Endothelial cell of umbilical vein (primary cell): ENCODE results near the gene CKB. TPM values are rescaled to one million over a fixed set of nuclear protein-coding genes. Genes with fewer than 3 reads are reported as not detected.

ENCODE experiments used
- BruUV-seq: library from RNA; stranded (reverse); fragments of 400-500 nt; replicated peaks from 2 replicates; lab custom pipeline; 2021; lab: Mats Ljungman, UMichigan
- CTCF ChIA-PET: fragments of 300-600, 350-600 bp; sonication (Branson Sonifier 250); formaldehyde crosslinking; loops from one replicate; lab custom pipeline; 2021; ENCODE audit warnings: antibody characterized with exemption, inconsistent platforms; lab: Charles Lee
- POLR2A ChIA-PET: fragments of 300-600, 350-600 bp; sonication (Branson Sonifier 250); formaldehyde crosslinking; loops from one replicate; lab custom pipeline; 2021; ENCODE audit warnings: antibody characterized with exemption, inconsistent platforms; lab: Charles Lee
- DNase-seq: peaks from one replicate; pipeline ENCODE4 v3.0.0-alpha.2; 2011; ENCODE audit warnings: low read depth, low spot score
- FAIRE-seq: peaks from 2 replicates; lab custom pipeline; 2011; peaks lifted over from hg19 to GRCh38; lab: Jason Lieb, UNC
- H2AFZ ChIP-seq: 2 replicates; pipeline ENCODE4 v1.6.0; 2012; ENCODE audit warnings: low read depth, low read length, control low read depth, inconsistent platforms
- H3K27ac ChIP-seq: 2 replicates; pipeline ENCODE4 v1.5.1; 2011; ENCODE audit warnings: low read depth, mild to moderate bottlenecking, control low read depth, low read length, moderate library complexity; ENCODE audit not compliant: insufficient read depth
- H3K27me3 ChIP-seq, 2 experiments: 2 replicates each; pipeline versions ENCODE4 v1.6.0 to v1.6.1; 2011; ENCODE audit warnings: low read length in 2 of 2, mixed read lengths in 1 of 2; ENCODE audit not compliant: control insufficient read depth in 2 of 2, insufficient read depth in 2 of 2
- H3K36me3 ChIP-seq, 2 experiments: 2 replicates in 1 of 2; 3 replicates in 1 of 2; pipeline ENCODE4 v1.5.1; 2011; ENCODE audit warnings: low read length in 2 of 2, mild to moderate bottlenecking in 1 of 2, moderate library complexity in 1 of 2; ENCODE audit not compliant: control insufficient read depth in 2 of 2, insufficient read depth in 2 of 2; ENCODE audit errors: extremely low read depth in 1 of 2
- H3K4me1 ChIP-seq: 3 replicates; pipeline ENCODE4 v1.5.1; 2011; ENCODE audit warnings: mild to moderate bottlenecking, low read length; ENCODE audit not compliant: control insufficient read depth, insufficient read depth; ENCODE audit errors: extremely low read depth
- H3K4me2 ChIP-seq: 2 replicates; pipeline ENCODE4 v1.6.1; 2011; ENCODE audit warnings: low read length, control low read depth, mixed read lengths; ENCODE audit not compliant: insufficient read depth
- H3K4me3 ChIP-seq, 3 experiments: fragments of 200-600 bp in 1 of 3; sonication (generic), shearing (Covaris generic) in 1 of 3; replicated peaks in 1 of 3; 2 replicates each; pipeline ENCODE4 v1.5.1; 2011 to 2016; ENCODE audit warnings: control low read depth in 3 of 3, low read length in 3 of 3, mild to moderate bottlenecking in 2 of 3, inconsistent platforms in 1 of 3, low read depth in 1 of 3, moderate library complexity in 1 of 3; ENCODE audit not compliant: insufficient read depth in 1 of 3
- H3K79me2 ChIP-seq: 2 replicates; pipeline ENCODE4 v1.6.0; 2012; ENCODE audit warnings: low read length, inconsistent platforms; ENCODE audit not compliant: control insufficient read depth, insufficient read depth
- H3K9ac ChIP-seq: replicated peaks from 2 replicates; pipeline ENCODE3; 2011; ENCODE audit warnings: low read length, control low read depth; ENCODE audit not compliant: insufficient read depth; ENCODE audit errors: extremely low read depth
- H3K9me1 ChIP-seq: replicated peaks from 3 replicates; pipeline ENCODE4 v1.6.0; 2011; ENCODE audit warnings: mild to moderate bottlenecking, low read length; ENCODE audit not compliant: control insufficient read depth, insufficient read depth; ENCODE audit errors: extremely low read depth
- H3K9me3 ChIP-seq: replicated peaks from 2 replicates; pipeline ENCODE4 v1.5.1; 2012; ENCODE audit warnings: low read length, inconsistent platforms; ENCODE audit not compliant: control insufficient read depth, insufficient read depth
- H4K20me1 ChIP-seq: replicated peaks from 2 replicates; pipeline ENCODE3; 2011; ENCODE audit warnings: mild to moderate bottlenecking, low read length; ENCODE audit not compliant: control insufficient read depth, insufficient read depth; ENCODE audit errors: extremely low read depth
- EZH2 ChIP-seq: IDR thresholded peaks from 2 replicates; pipeline ENCODE4 v1.6.1; 2012; ENCODE audit warnings: borderline replicate concordance, low read depth, mild to moderate bottlenecking, moderate library complexity, low read length, inconsistent platforms; ENCODE audit not compliant: severe bottlenecking
- GATA2 ChIP-seq: IDR thresholded peaks from 2 replicates; pipeline ENCODE4 v1.7.0; 2011; ENCODE audit warnings: low read depth, mild to moderate bottlenecking, moderate library complexity, mixed read lengths, low read length; ENCODE audit not compliant: insufficient read length, insufficient read depth
- MYC ChIP-seq: IDR thresholded peaks from one replicate; pipeline ENCODE4 v1.6.1; 2011; ENCODE audit warnings: mild to moderate bottlenecking, low read depth, low read length
- POLR2AphosphoS5 ChIP-seq: IDR thresholded peaks from 2 replicates; pipeline ENCODE4 v1.6.1; 2012; ENCODE audit warnings: low read depth, mild to moderate bottlenecking, control low read depth, low read length, moderate library complexity; ENCODE audit not compliant: insufficient read depth
- dilution Hi-C: fragments of 300-500 bp; cut with MboI; formaldehyde crosslinking; loops from one replicate; pipeline ENCODE4 v1.15.0; 2019; ENCODE audit warnings: low sequenced_read_pairs; ENCODE audit not compliant: extremely low pct_ligation_motif_present
- intact Hi-C: fragments of 100-400 bp; cut with micrococcal nuclease; formaldehyde crosslinking; loops from one replicate; pipeline ENCODE4 v1.10.0; 2022
- polyA plus RNA-seq, 4 experiments: library from polyadenylated mRNA; depleted of rRNA in 3 of 4; stranded (reverse) in 3 of 4; unstranded in 1 of 4; fragments of >200 nt; gene quantifications; 2 replicates each; pipeline versions ENCODE4 v1.2.1 to v1.2.3, GENCODE V29; 2011 to 2012; ENCODE audit warnings: missing spikeins in 1 of 4
- total RNA-seq: library from RNA; stranded (reverse); gene quantifications from 2 replicates; pipeline ENCODE4 v1.2.3, GENCODE V29; 2021
- TF ChIP-seq, protein P1 (sequence below): IDR thresholded peaks from 2 replicates; pipeline ENCODE4 v1.6.1; 2011; ENCODE audit not compliant: insufficient read depth, insufficient read length

CKB gene
- total and polyA plus RNA-seq, 2 donors (not counting 3 experiments of a cell fraction or from before 2014, with no cell fraction given): 4.0 to 6.9 TPM

DNA sequence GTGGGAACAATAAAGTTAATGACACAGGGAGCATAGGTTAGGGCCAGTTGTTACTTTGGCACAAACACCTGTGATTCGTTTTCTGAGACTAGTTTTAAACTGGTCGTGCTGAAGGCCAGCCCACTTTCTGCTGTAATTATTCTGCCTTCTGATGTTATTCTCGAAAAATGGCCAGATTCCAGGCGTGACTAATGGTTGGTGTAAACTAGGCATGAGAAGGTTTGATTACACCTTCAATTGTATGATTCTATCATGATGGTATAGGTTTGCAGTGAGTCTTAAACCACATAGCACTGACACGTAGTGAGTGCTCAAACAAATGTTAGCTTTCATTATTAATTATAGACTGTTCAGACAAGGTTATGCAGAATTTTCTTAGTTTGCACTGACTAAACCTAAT is 39.0 kb downstream of the CKB start:
- Histone ChIP-seq H3K36me3 (peaks cover 10 to 13% of the 10 kb centered on the region in 2 experiments), H3K4me1 (peaks cover 8% of the 10 kb centered on the region), H4K20me1 (peaks cover 3% of the 10 kb centered on the region), H3K79me2 (no peaks in the 10 kb centered on the region), H3K4me2 (no peak overlapping the region), H3K9ac (no peak overlapping the region), H2AFZ (no peak overlapping the region), H3K9me3 (no peaks in the 10 kb centered on the region), H3K27me3 (no peaks in the 10 kb centered on the region), H3K9me1 (no peaks in the 10 kb centered on the region), H3K27ac (no peak overlapping the region), H3K4me3 (no peak overlapping the region)
- ChIA-PET POLR2A (no interaction called here), CTCF (interaction anchor here (2.0 kb wide), 1 partner anchor 16 kb away, joined by 5 read pairs; no protein-coding TSS in a partner anchor)
- FAIRE-seq (peak; percentile 81), DNase-seq (peak; percentile 88)
- intact Hi-C loops (no loop called here), dilution Hi-C loops (no loop called here)
- no TSS peak for BruUV-seq
- TF ChIP-seq POLR2AphosphoS5: no peak

- Histone ChIP-seq H3K4me1 (peaks cover 8% of the 10 kb centered on the region), H3K4me2 (no peak overlapping the region), H3K9me1 (no peaks in the 10 kb centered on the region), H3K79me2 (no peaks in the 10 kb centered on the region), H3K36me3 (peaks cover 18 to 22% of the 10 kb centered on the region in 2 experiments), H2AFZ (no peak overlapping the region), H3K27ac (no peak overlapping the region), H4K20me1 (peaks cover 3% of the 10 kb centered on the region), H3K4me3 (no peak overlapping the region), H3K9ac (no peak overlapping the region), H3K9me3 (no peaks in the 10 kb centered on the region), H3K27me3 (no peaks in the 10 kb centered on the region)
- no TSS peak for BruUV-seq
- dilution Hi-C loops (no loop called here), intact Hi-C loops (no loop called here)
- POLR2A ChIA-PET: no interaction called here
- FAIRE-seq (no peak), DNase-seq (no peak)
- no peak for TF ChIP-seq EZH2
- TF ChIP-seq, protein P1, sequence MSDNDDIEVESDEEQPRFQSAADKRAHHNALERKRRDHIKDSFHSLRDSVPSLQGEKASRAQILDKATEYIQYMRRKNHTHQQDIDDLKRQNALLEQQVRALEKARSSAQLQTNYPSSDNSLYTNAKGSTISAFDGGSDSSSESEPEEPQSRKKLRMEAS: no peak
- no peak for TF ChIP-seq POLR2AphosphoS5
- TF ChIP-seq MYC: no peak
- no peak for TF ChIP-seq GATA2
- CTCF ChIA-PET: no interaction called here
Observed at GRCh38 chr14:103480595-103480994, 42.0 kb downstream of the CKB start.
